ENCODE measurements around the gene FAM227B.

DNA sequence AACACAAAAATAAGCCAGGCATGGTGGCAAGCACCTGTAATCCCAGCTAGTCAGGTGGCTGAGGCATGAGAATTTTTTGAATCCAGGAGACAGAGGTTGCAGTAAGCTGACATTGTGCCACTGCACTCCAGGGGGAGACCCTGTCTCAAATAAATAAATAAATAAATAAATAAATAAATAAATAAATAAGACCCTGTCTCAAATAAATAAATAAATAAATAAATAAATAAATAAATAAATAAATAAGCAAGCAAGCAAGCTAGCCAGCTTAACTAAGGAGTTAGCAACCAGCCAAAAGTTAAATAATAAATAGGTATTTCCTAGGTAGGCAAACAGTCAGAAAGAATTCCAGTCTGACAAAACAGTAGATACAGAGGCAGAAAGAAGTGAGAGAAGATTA lies 326.7 kb downstream of the FAM227B start:
- TF ChIP-seq BHLHE40 (IDR thresholded peaks at IDR 0.05; ENCODE audit: borderline replicate concordance) (no peak), SP1 (IDR thresholded peaks at IDR 0.05) (no peak), NFRKB (IDR thresholded peaks at IDR 0.05) (no peak), SUZ12 (IDR thresholded peaks at IDR 0.05) (no peak), HDGF (IDR thresholded peaks at IDR 0.05; ENCODE audit: borderline replicate concordance) (no peak), FOXK2 (IDR thresholded peaks at IDR 0.05) (no peak), FOXA1 (IDR thresholded peaks at IDR 0.05) (no peak), FOXM1 (IDR thresholded peaks at IDR 0.05; ENCODE audit: borderline replicate concordance) (no peak), ARNT (IDR thresholded peaks at IDR 0.05) (no peak), ELF4 (IDR thresholded peaks at IDR 0.05) (no peak), TARDBP (IDR thresholded peaks at IDR 0.05) (no peak), CTBP1 (IDR thresholded peaks at IDR 0.05; ENCODE audit: borderline replicate concordance) (no peak), LEF1 (IDR thresholded peaks at IDR 0.05; ENCODE audit: borderline replicate concordance) (no peak)
